Measurements from ENCODE around the gene ADH4.

Gene ADH4

GRCh38 chr4:99079625-99080295 is 64.3 kb downstream of the ADH4 start:
- no peak for DNase-seq (ENCODE audit: low read depth in 2 of 2)

GRCh38 chr4:99078931-99079624 is 65.0 kb downstream of the ADH4 start:
- DNase-seq (ENCODE audit: low read depth in 2 of 2) = no peak

- DNase-seq (ENCODE audit: low read depth in 2 of 2) = no peak
Observed at GRCh38 chr4:99078336-99078735, 65.8 kb downstream of the ADH4 start.

- no peak for DNase-seq (ENCODE audit: low read depth in 2 of 2)
Observed at GRCh38 chr4:99077177-99077576, 66.9 kb downstream of the ADH4 start.

- no peak for DNase-seq (ENCODE audit: low read depth in 2 of 2)
Observed at GRCh38 chr4:99076292-99076976, 67.7 kb downstream of the ADH4 start.

- no peak for DNase-seq (ENCODE audit: low read depth in 2 of 2)
Observed at GRCh38 chr4:99074816-99075215, 69.3 kb downstream of the ADH4 start.

All from stimulated activated CD4-positive, alpha-beta T cell treated with anti-CD3 and anti-CD28 coated beads, Interleukin-12 subunit alpha, Interleukin-12 subunit beta, amount 100 ng/mL, for 24 hours (primary cell).